GM19043 (cell line): ENCODE data around the gene C14orf93.
A peak's percentile ranks its signal among the peaks of the same experiment; 100 is the strongest.
"Not testable (repeated sequence)": the region's sequence is repeated elsewhere in the genome, so short reads cannot be mapped to it uniquely, and the experiment has no call there.

Source experiments
- ATAC-seq: cut with Tn5 transposase; IDR thresholded peaks from one replicate; pipeline ENCODE4 v1.9.1; 2021; ENCODE audit warnings: low read depth; ENCODE audit not compliant: unreplicated experiment

C14orf93 gene

DNA sequence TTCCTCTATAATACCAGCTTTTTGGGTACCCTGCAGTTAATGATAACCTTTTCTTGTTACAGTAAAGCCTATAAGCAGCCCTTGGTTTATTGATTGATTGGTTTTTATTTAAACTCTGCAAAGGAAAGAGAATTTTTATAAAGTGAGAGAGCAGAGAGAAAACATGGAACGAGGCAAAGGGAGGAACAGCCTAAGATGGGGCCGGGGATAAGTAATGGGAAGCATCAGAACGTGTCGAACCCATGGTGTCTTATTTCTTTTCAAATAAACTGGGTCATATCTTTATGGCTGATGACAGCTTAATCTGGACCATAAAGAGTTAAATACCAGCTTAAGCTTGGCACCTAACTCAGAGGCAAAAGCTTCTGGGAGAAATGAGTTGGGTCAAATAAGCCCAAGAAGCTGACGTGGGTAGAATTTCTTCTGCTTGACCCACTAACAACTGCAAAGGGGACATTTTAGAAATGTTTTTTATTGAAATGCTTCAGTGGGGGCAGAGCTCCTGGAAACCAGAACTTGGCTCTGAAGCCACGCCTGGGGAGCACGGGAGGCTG lies 12.0 kb upstream of the C14orf93 start:
- ATAC-seq, result no peak

DNA sequence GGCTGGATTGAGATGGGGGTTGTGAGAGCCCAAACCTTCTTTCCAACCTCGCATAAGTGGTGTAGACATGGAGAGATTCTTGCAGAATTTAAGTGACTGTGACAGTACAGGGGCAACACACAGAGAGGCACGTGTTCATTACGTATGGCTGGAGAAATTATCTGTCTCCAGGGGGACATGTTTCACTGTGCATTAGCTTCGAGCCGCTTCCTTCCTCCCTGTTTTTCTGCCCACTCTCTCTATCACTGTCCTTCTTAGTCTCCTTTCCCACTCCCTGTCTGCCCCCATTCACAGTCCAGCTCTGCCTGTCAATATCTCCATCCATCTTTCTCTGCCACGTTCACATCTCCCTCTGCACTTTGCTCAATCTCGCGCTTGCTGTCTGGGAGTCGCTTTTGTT lies 11.5 kb upstream of the C14orf93 start:
- no peak for ATAC-seq

DNA sequence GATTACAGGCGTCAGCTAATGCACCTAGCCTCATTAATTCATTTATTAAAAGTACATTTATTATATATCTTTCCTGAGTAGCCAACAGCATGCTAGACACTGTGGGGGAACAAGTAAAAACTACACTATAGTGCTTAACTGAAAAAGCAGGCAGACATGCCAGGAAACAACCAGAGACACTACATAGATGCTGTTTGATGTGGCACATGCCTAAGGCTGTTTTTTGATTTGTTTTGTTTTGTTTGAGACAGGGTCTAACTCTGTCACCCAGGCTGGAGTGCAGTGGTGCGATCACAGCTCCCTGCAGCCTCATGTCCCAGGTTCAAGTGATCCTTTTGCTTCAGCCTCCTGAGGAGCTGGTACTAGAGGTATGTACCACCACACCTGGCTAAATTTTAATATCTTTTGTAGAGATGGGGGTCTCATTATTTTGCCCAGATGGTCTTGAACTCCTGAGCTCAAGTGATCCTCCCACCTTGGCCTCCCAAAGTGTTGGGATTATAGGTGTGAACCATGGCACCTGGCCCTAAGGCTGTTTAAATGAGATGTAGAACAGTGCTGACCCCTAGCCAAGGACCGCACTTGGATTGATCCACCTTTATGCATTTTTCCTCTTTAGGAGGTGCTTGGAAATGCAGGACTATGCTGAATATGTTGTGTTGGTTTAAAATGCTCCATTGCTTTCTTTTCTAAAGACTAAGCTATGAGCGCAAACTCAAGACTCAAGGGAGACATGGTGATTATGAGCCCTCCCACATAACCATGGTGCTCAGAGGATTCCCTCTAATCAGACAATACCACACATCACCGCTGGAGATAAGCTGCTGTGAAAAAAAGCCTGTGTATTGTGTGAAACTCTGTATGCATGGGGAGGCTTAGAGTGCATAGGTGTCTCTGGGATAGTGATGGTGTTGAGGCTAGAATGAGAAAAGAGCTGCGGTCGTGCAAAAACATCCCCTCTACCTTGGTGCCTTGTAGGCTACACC lies 10.5 kb upstream of the C14orf93 start:
- ATAC-seq, result no peak

DNA sequence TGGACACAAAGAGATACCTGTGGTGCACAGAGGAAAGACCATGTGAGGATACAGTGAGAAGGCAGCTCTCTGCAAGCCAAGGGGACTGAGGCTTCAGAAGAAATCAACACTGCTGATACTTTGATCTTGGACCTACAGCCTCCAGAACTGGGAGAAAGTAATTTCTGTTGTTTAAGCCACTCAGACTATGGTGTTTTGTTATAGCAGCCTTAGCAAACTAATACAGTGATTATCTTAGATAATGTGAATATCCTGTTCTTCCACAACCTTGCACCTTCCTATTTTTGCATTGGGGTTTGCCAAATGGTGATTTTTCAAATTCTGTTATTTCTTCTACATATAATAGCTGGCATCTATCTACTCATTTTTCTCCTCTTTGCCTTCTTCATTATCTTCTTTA lies 8.2 kb upstream of the C14orf93 start:
- ATAC-seq, result no peak

DNA sequence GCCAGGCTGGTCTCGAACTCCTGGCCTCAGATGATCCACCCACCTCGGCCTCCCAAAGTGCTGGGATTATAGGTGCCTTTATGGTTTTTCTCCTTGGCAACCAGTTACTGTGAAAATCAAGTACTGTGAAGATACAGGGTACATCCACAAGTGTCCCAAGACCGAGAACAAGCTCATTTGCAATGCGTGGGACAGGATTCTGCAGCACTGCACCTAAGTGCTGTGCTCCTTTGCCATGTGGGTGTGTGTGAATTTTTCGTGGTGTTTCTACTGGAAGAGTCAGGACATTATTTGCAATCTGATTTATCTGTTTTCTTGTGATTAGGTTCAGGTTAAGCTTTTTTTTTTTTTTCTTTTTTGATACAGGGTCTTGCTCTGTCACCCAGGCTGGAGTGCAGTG lies 7.1 kb upstream of the C14orf93 start:
- ATAC-seq, result no peak

DNA sequence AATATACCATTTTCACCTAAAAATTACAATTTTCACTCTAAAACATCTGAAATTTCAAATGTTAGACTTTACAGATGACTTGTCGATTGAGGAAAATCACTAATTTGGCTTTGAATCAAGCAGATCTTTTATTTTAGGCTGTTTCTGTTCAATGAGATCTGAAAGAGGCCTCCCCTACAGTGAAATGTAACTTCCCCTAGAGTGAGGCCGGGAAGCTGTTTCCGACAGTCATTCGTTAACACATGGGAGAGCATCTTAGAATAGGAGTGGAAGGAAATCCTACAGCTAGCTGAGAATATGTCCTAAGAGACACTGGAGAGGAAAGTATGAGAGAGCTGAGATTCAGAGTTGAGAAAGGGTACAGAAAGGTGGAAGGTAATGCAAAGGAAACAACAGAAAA lies 5.7 kb upstream of the C14orf93 start:
- ATAC-seq, result no peak

DNA sequence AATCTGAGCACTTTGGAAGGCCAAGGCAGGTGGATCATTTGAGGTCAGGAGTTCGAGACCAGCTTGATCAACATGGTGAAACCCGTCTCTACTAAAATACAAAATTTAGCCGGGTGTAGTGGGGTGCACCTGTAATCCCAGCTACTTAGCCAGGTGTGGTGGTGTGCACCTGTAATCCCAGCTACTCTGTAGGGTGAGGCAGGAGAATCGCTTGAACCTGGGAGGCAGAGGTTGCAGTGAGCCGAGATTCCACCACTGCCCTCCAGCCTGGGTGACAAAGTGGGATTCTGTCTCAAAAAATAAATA lies 3.8 kb upstream of the C14orf93 start:
- not testable (repeated sequence) for ATAC-seq

DNA sequence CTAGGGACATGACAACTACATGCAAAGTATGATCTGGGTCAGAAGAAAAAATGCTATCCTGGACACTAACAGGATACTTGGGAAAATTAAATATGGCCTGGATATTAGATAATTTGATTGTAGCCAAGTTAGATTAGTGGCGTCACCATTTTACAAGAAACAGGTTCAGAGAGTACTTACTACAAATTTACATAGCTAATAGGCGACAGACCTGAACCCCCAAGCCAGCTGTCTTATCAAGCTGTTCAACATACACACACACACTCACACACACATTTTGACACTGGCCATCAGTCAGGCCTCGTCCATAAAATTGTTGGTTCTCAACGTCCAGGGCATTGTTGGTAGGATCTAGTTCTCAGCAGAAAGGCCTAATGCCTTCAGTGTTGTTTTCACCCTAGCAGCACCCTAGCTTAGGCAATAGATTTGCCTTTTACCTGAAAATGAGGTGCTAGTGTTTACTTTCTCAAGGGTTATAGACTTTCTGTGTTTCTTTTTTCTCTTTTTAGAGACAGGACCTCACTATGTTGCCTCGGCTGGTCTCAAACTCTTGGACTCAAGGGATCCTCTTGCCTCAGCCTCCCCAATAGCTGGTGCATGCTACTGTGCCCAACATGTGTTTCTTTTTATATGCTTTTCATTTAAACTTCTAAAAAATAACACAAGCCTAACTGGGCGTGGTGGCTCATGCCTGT lies 3.3 kb upstream of the C14orf93 start:
- no peak for ATAC-seq

DNA sequence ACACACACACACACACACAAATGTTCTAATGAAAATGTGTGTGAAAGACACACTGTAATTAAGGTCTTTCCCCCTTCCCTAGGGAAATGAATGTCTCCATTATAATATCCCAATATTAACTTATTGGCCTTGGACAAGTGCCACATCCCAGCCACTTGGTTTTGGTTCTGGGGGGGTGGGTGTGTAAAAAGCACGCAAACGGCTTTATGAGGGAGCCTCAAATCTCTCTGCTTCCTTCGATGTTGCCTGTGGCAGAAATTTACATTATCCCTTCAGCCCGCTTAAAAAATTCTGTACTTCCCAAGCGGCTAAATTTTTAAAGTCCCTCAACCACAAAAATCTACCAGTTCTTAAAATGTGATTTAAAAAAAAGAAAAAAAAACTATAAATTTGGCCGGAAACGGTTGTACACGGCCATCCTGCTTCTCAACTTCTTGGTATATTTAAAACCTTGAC lies 432 bp downstream of the C14orf93 start:
- ATAC-seq, result no peak

DNA sequence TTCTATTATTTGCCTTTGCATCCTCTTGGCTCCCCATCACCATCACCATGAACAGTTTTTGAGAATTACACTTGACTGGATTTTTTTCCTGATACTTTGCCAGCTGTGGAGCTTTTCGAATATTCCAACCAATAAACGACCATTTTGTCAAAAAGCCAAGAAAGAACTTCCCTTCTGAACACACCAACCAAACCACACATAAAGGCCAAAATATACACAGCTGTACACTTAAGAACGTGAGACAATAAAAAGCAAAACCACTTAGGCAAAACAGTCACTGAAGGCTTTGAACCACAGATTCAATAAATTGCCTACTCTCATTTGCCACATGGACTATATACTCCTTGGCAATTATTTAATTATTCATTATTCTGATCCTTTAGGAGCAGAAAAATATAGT lies 1.1 kb downstream of the C14orf93 start:
- ATAC-seq, result no peak

DNA sequence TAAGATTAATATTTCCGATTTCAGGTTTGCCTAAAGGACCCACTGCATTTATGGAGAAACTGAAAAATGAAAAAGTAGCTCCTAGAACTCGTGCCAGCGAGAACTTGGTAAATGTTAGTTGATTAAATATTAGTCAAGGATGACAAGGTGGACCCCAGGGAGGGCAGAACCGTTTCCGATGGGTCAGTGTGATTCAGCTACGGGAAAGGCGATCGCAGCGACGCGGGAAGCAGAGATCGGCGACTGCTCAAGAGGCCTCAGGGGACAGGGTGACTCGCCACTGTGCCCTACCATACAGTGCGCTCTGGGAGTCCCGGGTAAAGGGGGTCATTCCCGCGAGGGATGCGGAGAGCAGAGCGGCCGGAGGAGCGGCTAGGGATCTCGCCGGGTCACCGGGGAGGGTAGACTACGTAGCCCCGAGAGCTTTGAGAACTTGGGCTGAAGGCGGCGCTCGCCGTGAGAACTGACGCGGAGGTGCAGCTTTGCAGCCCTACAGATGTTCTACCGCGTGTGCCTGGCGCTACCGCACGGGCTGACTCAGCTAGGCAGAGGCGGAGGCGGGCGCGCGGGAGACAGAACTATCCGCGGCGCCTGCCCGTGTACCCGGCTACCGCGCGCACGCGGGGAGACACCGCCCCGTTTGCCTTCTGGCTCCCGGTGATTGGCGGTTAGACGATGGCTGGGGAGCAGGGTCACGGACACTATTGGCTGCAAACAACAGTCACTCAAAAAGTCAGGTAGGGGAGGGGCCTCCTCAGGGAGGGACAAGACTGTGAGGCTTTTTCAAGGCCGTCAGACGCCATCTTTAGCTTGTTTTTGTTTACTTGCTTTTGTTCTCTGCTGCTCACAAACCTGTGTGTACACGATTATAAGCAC lies 3.2 kb downstream of the C14orf93 start:
- ATAC-seq, result peak; percentile 97

DNA sequence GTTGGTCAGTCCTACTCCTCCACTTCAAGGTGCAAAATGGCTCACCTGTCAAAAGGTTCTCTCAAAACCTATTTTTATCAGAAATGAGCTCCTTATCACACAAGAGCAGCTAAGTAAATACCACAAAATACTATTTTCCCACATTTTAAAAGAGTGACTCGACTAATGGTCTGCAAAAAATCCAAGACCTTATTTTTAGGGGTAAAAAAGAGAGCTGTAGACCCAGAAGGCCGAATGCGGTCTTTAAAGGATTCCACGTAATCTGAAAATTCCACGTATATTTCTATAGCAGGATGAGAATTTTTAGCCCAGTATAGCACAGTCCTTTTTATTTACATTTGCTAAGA lies 3.8 kb downstream of the C14orf93 start:
- no peak for ATAC-seq

DNA sequence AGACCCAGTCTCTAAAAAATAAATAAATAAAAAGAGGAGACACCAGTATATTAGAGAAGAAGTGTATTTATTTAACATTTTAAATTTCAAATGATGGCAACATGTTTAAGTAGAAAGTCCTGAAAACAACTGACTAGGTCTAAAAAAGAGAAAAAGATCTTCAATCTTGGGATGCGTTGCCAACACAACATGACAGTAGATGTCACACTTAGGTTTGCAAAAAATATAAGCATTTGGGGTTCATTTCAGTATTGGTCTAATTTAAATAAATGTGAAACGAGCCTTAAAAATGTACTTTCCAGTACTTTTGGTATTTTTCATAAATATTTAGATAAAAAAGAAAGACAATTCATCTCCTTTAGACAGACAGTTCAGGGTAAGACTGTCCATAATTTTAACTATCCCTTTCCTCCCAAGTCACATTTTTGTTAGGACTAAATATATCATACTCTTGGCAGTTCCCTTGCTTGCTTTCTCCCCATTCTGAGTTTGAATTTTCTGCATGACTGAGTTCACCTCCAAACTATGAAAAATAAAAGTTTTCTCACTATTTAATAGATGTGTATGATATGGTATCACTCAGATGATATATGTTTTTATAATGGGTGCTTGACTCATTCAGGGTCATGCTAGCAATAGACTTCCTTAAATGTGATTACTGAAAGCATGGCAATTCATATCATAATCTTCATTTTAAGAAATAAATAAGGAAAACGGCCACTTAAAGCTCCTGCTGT lies 4.3 kb downstream of the C14orf93 start:
- no peak for ATAC-seq

DNA sequence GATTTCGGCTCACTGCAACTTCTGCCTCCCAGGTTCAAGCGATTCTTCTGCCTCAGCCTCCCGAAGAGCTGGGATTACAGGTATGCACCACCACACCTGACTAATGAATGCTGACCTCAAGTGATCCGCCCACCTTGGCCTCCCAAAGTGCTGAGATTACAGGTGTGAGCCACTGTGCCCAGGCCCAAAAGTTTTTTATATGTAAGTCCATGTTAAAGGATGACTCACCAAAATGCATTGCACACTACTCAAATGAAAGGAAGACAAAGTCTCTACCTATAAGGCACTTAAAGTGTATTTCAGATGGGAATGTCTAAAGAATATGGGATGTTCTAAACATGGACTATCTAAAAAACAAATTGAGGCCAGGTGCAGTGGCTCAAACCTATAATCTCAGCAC lies 5.7 kb downstream of the C14orf93 start:
- not testable (repeated sequence) for ATAC-seq

DNA sequence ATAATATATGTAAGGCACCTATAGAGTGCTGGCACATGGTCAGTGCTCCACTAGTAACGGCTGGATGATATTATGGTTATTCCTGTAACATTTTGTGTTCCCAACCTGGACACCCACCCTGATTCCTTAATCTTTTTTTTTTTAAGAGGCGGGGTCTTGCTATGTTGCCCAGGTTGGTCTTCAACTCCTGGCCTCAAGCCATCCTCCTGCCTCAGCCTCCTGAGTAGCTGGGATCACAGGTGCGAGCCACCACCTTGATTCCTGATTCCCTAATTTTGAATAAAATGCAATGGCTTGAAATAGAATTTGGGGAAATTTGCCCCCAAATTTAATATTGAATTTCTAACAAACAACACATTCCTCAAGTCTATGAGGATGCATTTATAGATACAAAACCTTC lies 7.4 kb downstream of the C14orf93 start:
- ATAC-seq, result no peak

DNA sequence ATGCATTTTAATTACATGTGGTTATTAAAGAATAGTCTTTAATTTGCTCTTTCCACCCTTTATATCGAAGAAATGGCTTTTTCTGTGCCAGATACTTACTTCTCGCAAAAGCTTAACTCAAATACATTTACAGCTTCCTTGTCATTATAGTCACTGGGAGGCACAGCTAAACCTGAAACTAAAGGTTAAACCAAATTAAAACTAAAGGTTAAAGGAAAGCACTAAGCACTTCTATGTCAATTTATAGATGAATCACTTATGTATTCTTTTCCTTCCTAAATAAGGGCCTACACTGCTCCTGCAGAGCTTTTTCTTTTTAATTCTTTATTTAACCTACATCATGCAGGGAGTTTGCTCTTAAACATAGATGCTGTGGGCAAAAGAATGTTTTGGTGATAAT lies 9.1 kb downstream of the C14orf93 start:
- ATAC-seq, result no peak

DNA sequence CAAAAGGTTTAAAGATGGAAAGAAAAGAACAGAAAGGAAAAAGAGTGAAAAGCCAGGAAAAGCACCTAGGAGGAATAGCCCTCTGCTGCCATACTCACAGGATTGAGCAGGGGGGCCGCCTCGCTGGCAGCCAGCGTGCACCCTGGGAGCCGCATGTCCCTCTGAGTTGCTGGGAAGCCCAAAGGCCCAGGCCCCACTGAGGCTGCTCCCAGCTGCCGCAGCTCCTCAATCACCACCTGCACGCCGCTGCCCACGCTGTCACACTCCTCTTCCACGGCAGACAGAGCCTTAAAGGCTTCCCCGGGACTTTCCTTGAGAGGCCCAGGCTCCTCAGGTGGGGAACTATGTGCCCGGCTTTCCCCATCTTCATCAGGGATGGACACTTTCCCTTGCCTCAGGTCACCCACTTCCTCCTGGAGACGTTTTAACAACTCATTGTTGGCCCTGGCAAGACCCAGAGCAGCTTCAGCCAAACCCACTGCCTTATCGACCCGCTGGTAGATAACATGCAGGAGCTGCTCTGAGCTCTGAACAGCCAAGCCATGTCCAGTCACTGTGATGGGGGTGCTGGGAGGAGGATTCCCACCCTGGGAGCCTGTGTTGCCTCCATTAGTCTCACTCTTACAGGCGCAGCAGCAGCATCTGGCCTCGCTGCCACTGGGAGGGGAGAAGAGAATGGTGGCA lies 11.5 kb downstream of the C14orf93 start:
- ATAC-seq, result no peak

DNA sequence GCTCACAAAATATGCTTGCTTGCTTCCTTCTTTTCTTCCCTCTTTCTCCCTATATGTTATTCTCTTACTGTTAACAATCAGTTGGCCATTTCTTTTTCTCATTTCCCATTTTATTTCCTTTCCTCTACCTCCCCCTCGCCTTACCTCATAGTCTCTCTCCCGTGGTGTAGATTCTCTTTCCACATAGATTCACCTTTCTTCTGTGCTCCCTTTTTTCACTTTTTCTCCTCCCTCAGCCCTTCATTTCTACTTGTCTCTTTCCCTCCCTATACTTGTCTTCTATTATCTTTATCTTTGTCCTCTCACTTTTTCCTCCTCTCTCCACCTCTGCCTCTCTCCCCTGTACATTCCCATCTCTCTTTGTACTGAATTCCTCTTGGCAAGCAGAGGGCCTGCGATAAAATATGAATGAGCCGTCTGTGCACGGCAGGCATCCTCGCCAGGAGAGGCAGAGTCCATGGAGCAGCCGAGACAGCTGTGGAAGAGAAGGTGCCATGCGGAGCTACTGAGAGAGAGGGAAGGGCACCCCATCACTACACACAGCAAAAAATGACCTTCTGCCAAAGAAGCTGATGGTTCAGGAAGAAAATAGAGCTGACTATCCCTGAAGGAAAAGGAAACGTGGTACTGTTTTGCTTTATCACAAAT lies 12.1 kb downstream of the C14orf93 start:
- ATAC-seq, result no peak
